Esophagus squamous epithelium (tissue), 4 donors: ENCODE results near the gene ELK3.
A peak's percentile ranks its signal among the peaks of the same experiment; 100 is the strongest.

Source experiments
- CTCF ChIP-seq, 6 experiments: fragments of 450-650 bp in 4 of 6; fragments of 200-600 bp in 2 of 6; sonication (generic) in 2 of 6; IDR thresholded peaks; one replicate each; pipeline ENCODE4 v1.5.1; 2016 to 2019; ENCODE audit warnings: antibody characterized with exemption in 6 of 6, mild to moderate bottlenecking in 4 of 6, moderate library complexity in 4 of 6
- POLR2A ChIP-seq, 4 donors: fragments of 450-650 bp; IDR thresholded peaks; one replicate each; pipeline ENCODE4 v1.6.1; 2017; ENCODE audit warnings: antibody characterized with exemption in 4 of 4, mild to moderate bottlenecking in 4 of 4, moderate library complexity in 3 of 4

GRCh38 chr12:96239711-96240635 is 45.8 kb downstream of the ELK3 start:
- peak in 1 of 6 experiments; percentile 4 for TF ChIP-seq CTCF (IDR thresholded peaks at IDR 0.05)
- no peak for TF ChIP-seq POLR2A (IDR thresholded peaks at IDR 0.05)
